GM23338 (cell line): ENCODE data around the gene CYP24A1. TPM values are rescaled to one million over a fixed set of nuclear protein-coding genes. Genes with fewer than 3 reads are reported as not detected.

Experiments
- ATAC-seq: fragments of 200-7000 bp; cut with Tn5 transposase; 3 replicates; pipeline ENCODE4 v1.9.1; 2020
- DNase-seq: peaks from one replicate; pipeline ENCODE4 v3.0.0-alpha.2; 2015; ENCODE audit warnings: low spot score
- H2AFZ ChIP-seq: fragments of 200-600 bp; sonication (generic); 2 replicates; pipeline ENCODE4 v1.8.0; 2016; ENCODE audit warnings: antibody characterized with exemption, mild to moderate bottlenecking, moderate library complexity
- H3F3A ChIP-seq: fragments of 200-600 bp; sonication (generic); replicated peaks from 2 replicates; pipeline ENCODE4 v1.8.0; 2017; ENCODE audit warnings: antibody characterized with exemption, mixed run types, low read depth
- H3K27ac ChIP-seq: fragments of 200-600 bp; sonication (generic); 2 replicates; pipeline ENCODE4 v1.6.1; 2016; ENCODE audit warnings: low read depth
- H3K27me3 ChIP-seq: fragments of 200-600 bp; sonication (generic); 2 replicates; pipeline ENCODE4 v1.8.0; 2016; ENCODE audit warnings: mild to moderate bottlenecking, mixed run types, moderate library complexity; ENCODE audit not compliant: insufficient read depth
- H3K36me3 ChIP-seq: fragments of 200-600 bp; sonication (generic); 2 replicates; pipeline ENCODE4 v1.8.0; 2016; ENCODE audit warnings: mild to moderate bottlenecking; ENCODE audit not compliant: insufficient read depth
- H3K4me1 ChIP-seq: fragments of 200-600 bp; sonication (generic); 2 replicates; pipeline ENCODE4 v1.8.0; 2016; ENCODE audit warnings: mild to moderate bottlenecking, moderate library complexity; ENCODE audit not compliant: insufficient read depth
- H3K4me2 ChIP-seq: fragments of 200-600 bp; sonication (generic); 2 replicates; pipeline ENCODE4 v1.7.1; 2017; ENCODE audit warnings: mixed run types
- H3K4me3 ChIP-seq: fragments of 200-600 bp; sonication (generic); 2 replicates; pipeline ENCODE4 v1.6.1; 2016; ENCODE audit warnings: mixed run types
- H3K79me2 ChIP-seq: fragments of 200-600 bp; sonication (generic); replicated peaks from 2 replicates; pipeline ENCODE4 v1.8.0; 2017; ENCODE audit warnings: mild to moderate bottlenecking; ENCODE audit not compliant: insufficient read depth
- H3K9me2 ChIP-seq: fragments of 200-600 bp; sonication (generic); 2 replicates; pipeline ENCODE4 v1.8.0; 2017; ENCODE audit not compliant: insufficient read depth
- H4K20me1 ChIP-seq: fragments of 200-600 bp; sonication (generic); replicated peaks from 2 replicates; pipeline ENCODE4 v1.8.0; 2017; ENCODE audit warnings: mild to moderate bottlenecking; ENCODE audit not compliant: insufficient read depth
- H3K27ac Mint-ChIP-seq: 2 replicates; pipeline ENCODE4 v1.8.0; 2020; ENCODE audit warnings: inconsistent platforms, mild to moderate bottlenecking, moderate library complexity, mixed read lengths
- H3K27me3 Mint-ChIP-seq: 3 replicates; pipeline ENCODE4 v1.8.0; 2022; ENCODE audit warnings: low read depth, mild to moderate bottlenecking, moderate library complexity, mixed read lengths, inconsistent platforms; ENCODE audit not compliant: insufficient read depth, poor library complexity
- H3K36me3 Mint-ChIP-seq: 3 replicates; pipeline ENCODE4 v1.8.0; 2021; ENCODE audit warnings: low read depth, mild to moderate bottlenecking, inconsistent platforms, moderate library complexity, mixed read lengths
- H3K4me1 Mint-ChIP-seq: 3 replicates; pipeline ENCODE4 v1.8.0; 2020; ENCODE audit warnings: mild to moderate bottlenecking, inconsistent platforms, mixed read lengths
- H3K4me3 Mint-ChIP-seq: 3 replicates; pipeline ENCODE4 v1.8.0; 2021; ENCODE audit warnings: moderate library complexity, mild to moderate bottlenecking, inconsistent platforms, mixed read lengths
- H3K9me3 Mint-ChIP-seq: 3 replicates; pipeline ENCODE4 v1.8.0; 2020; ENCODE audit warnings: moderate library complexity, mild to moderate bottlenecking, inconsistent platforms, mixed read lengths
- CREB1 ChIP-seq: fragments of 250-450 bp; sonication (Bioruptor Pico); IDR thresholded peaks from 2 replicates; pipeline ENCODE4 v1.5.0; 2020; ENCODE audit warnings: low read depth, mild to moderate bottlenecking, moderate library complexity
- CTCF ChIP-seq, 2 experiments: fragments of 200-600 bp in 1 of 2; sonication (generic) in 1 of 2; conservative IDR thresholded peaks; 2 replicates each; pipeline versions ENCODE4 v1.5.1 to v1.6.1; 2016 to 2017; ENCODE audit warnings: antibody characterized with exemption in 2 of 2, low read depth in 2 of 2, mild to moderate bottlenecking in 2 of 2, moderate library complexity in 1 of 2
- ETS1 ChIP-seq: IDR thresholded peaks from 2 replicates; pipeline ENCODE4 v1.6.1; 2016; ENCODE audit warnings: antibody characterized with exemption
- EZH2 ChIP-seq: fragments of 200-600 bp; sonication (generic); IDR thresholded peaks from one replicate; pipeline ENCODE4 v1.8.0; 2017; ENCODE audit warnings: antibody characterized with exemption, mild to moderate bottlenecking, low read depth; ENCODE audit not compliant: unreplicated experiment
- EZH2phosphoT487 ChIP-seq: fragments of 200-600 bp; sonication (generic); IDR thresholded peaks from one replicate; pipeline ENCODE4 v1.8.1; 2018; ENCODE audit warnings: antibody characterized with exemption; ENCODE audit not compliant: unreplicated experiment
- JUNB ChIP-seq: IDR thresholded peaks from one replicate; pipeline ENCODE4 v1.6.1; 2016; ENCODE audit warnings: antibody characterized with exemption; ENCODE audit not compliant: unreplicated experiment
- NANOG ChIP-seq: IDR thresholded peaks from 2 replicates; pipeline ENCODE4 v1.6.1; 2016; ENCODE audit warnings: antibody characterized with exemption, borderline replicate concordance
- POLR2AphosphoS5 ChIP-seq: IDR thresholded peaks from 2 replicates; pipeline ENCODE4 v1.6.1; 2016; ENCODE audit warnings: antibody characterized with exemption, low read depth
- REST ChIP-seq: IDR thresholded peaks from one replicate; pipeline ENCODE4 v1.6.1; 2018; ENCODE audit warnings: antibody characterized with exemption; ENCODE audit not compliant: unreplicated experiment
- STAT1 ChIP-seq: IDR thresholded peaks from one replicate; pipeline ENCODE4 v1.6.1; 2016; ENCODE audit warnings: antibody characterized with exemption; ENCODE audit not compliant: unreplicated experiment
- ZNF114 ChIP-seq: fragments of 250-450 bp; sonication (Bioruptor Pico); IDR thresholded peaks from 2 replicates; pipeline ENCODE4 v1.5.0; 2020; ENCODE audit warnings: mild to moderate bottlenecking, moderate library complexity
- ZNF331 ChIP-seq: fragments of 250-450 bp; sonication (Bioruptor Pico); IDR thresholded peaks from 2 replicates; pipeline ENCODE4 v1.5.0; 2020; ENCODE audit warnings: low read depth, mild to moderate bottlenecking, moderate library complexity
- ZNF462 ChIP-seq: fragments of 250-450 bp; sonication (Bioruptor Pico); IDR thresholded peaks from 2 replicates; pipeline ENCODE4 v1.5.0; 2020; ENCODE audit warnings: mild to moderate bottlenecking, moderate library complexity
- polyA plus RNA-seq: library from polyadenylated mRNA; unstranded; fragments of >200 nt; fragmentation: Nextera tagmentation; extraction: Ambion mirVana; gene quantifications from 2 replicates; pipeline ENCODE4 v1.2.1, GENCODE V29; 2016
- total RNA-seq: library from RNA; depleted of rRNA; stranded (reverse); fragments of >200 nt; shearing (Covaris generic); gene quantifications from 2 replicates; pipeline ENCODE4 v1.2.3, GENCODE V29; 2014

Gene CYP24A1
- total and polyA plus RNA-seq, 2 experiments from 2014 or later, result 0.10 TPM; not detected in 1

GRCh38 chr20:54177378-54177777, 3.6 kb upstream of the CYP24A1 start:
- Histone ChIP-seq H3K36me3 (no peaks in the 10 kb centered on the region), H3F3A (no peaks in the 10 kb centered on the region)

More at GRCh38 chr20:54177378-54177777, 3.6 kb upstream of the CYP24A1 start:
- ATAC-seq (no peak), DNase-seq (no peak)
- Histone ChIP-seq H3K9me2 (no peaks in the 10 kb centered on the region), H4K20me1 (no peaks in the 10 kb centered on the region), H3K4me1 (peaks cover 14% of the 10 kb centered on the region), H3K79me2 (no peaks in the 10 kb centered on the region), H3K4me2 (no peak overlapping the region), H3K27ac (no peak overlapping the region), H3K4me3 (no peak overlapping the region), H2AFZ (no peak overlapping the region), H3K27me3 (peaks cover 44% of the 10 kb centered on the region)
- Mint-ChIP-seq H3K4me3 (no peak overlapping the region), H3K27ac (no peak overlapping the region), H3K4me1 (peaks cover 14% of the 10 kb centered on the region; the same call in 2 of the 3 replicates), H3K9me3 (peaks cover 3% of the 10 kb centered on the region; the same call in 1 of the 3 replicates), H3K36me3 (no peaks in the 10 kb centered on the region), H3K27me3 (peaks cover 35% of the 10 kb centered on the region)
- no peak for TF ChIP-seq ETS1
- TF ChIP-seq CTCF (conservative IDR thresholded peaks at IDR 0.05; ENCODE audit: low read depth in 2 of 2), result no peak
- TF ChIP-seq EZH2, result no peak
- TF ChIP-seq ZNF114 (CRISPR knock-in tag), result no peak
- TF ChIP-seq JUNB, result no peak
- no peak for TF ChIP-seq POLR2AphosphoS5
- no peak for TF ChIP-seq REST
- TF ChIP-seq STAT1, result no peak
- no peak for TF ChIP-seq ZNF331 (CRISPR knock-in tag)
- TF ChIP-seq ZNF462 (CRISPR knock-in tag), result no peak
- no peak for TF ChIP-seq NANOG
- no peak for TF ChIP-seq EZH2phosphoT487
- TF ChIP-seq CREB1 (CRISPR knock-in tag), result no peak
